ENCODE results near the gene MAX.

MAX gene

DNA sequence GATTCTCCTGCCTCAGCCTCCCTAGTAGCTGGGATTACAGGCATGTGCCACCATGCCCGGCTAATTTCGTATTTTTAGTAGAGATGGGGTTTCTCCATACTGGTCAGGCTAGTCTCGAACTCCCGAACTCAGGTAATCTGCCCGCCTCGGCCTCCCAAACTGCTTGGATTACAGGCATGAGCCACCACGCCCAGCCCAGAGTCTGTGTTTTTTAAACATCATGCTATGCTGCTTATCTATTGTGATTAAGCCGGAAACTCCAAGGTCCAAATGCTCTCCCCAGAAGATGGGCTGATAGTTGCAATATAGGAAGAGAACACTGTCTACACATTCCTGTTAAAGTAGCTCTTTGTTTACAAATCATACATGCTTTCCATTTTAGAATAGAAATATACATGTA is 30.5 kb upstream of the MAX start:
- no peak for TF ChIP-seq CTCF (IDR thresholded peaks at IDR 0.05)
- Histone ChIP-seq H3K27me3 (no peaks in the 10 kb centered on the region), H3K4me3 (ENCODE audit: low read depth in 1 of 2, low read length in 1 of 2) (no peak overlapping the region), H3K4me1 (ENCODE audit: control insufficient read depth in 1 of 2, insufficient read depth in 1 of 2, low read depth in 1 of 2, low read length in 1 of 2) (no peaks in the 10 kb centered on the region), H3K27ac (no peak overlapping the region), H3K9me3 (no peaks in the 10 kb centered on the region), H3K36me3 (no peaks in the 10 kb centered on the region)

GRCh38 chr14:65131301-65131701 is 29.0 kb upstream of the MAX start:
- Histone ChIP-seq H3K4me1 (ENCODE audit: control insufficient read depth in 1 of 2, insufficient read depth in 1 of 2, low read depth in 1 of 2, low read length in 1 of 2) (no peaks in the 10 kb centered on the region), H3K36me3 (no peaks in the 10 kb centered on the region), H3K4me3 (ENCODE audit: low read depth in 1 of 2, low read length in 1 of 2) (no peak overlapping the region), H3K27ac (no peak overlapping the region), H3K27me3 (no peaks in the 10 kb centered on the region), H3K9me3 (no peaks in the 10 kb centered on the region)
- no peak for TF ChIP-seq CTCF (IDR thresholded peaks at IDR 0.05)

GRCh38 chr14:65128096-65128495 is 25.8 kb upstream of the MAX start:
- H3K27ac ChIP-seq: no peak overlapping the region
- H3K4me1 ChIP-seq (ENCODE audit: control insufficient read depth in 1 of 2, insufficient read depth in 1 of 2, low read depth in 1 of 2, low read length in 1 of 2): no peaks in the 10 kb centered on the region
- H3K27me3 ChIP-seq: no peaks in the 10 kb centered on the region
- no peak overlapping the region for H3K4me3 ChIP-seq (ENCODE audit: low read depth in 1 of 2, low read length in 1 of 2)
- H3K9me3 ChIP-seq: no peaks in the 10 kb centered on the region
- H3K36me3 ChIP-seq: no peaks in the 10 kb centered on the region
- TF ChIP-seq CTCF (IDR thresholded peaks at IDR 0.05): no peak

GRCh38 chr14:65117769-65118745 is 15.7 kb upstream of the MAX start:
- H3K9me3 ChIP-seq: no peaks in the 10 kb centered on the region
- H3K36me3 ChIP-seq: no peaks in the 10 kb centered on the region
- no peak for TF ChIP-seq CTCF (IDR thresholded peaks at IDR 0.05)

GRCh38 chr14:65115615-65116014 is 13.3 kb upstream of the MAX start:
- Histone ChIP-seq H3K9me3 (no peaks in the 10 kb centered on the region), H3K27me3 (no peaks in the 10 kb centered on the region), H3K4me1 (ENCODE audit: control insufficient read depth in 1 of 2, insufficient read depth in 1 of 2, low read depth in 1 of 2, low read length in 1 of 2) (no peaks in the 10 kb centered on the region), H3K4me3 (ENCODE audit: low read depth in 1 of 2, low read length in 1 of 2) (no peak overlapping the region), H3K27ac (no peak overlapping the region), H3K36me3 (no peaks in the 10 kb centered on the region)
- no peak for TF ChIP-seq CTCF (IDR thresholded peaks at IDR 0.05)

More at GRCh38 chr14:65117769-65118745, 15.7 kb upstream of the MAX start:
- Histone ChIP-seq H3K4me3 (ENCODE audit: low read depth in 1 of 2, low read length in 1 of 2) (no peak overlapping the region), H3K4me1 (ENCODE audit: control insufficient read depth in 1 of 2, insufficient read depth in 1 of 2, low read depth in 1 of 2, low read length in 1 of 2) (no peaks in the 10 kb centered on the region), H3K27ac (no peak overlapping the region), H3K27me3 (no peaks in the 10 kb centered on the region)

Measured in neutrophil (primary cell).